Cardiac ventricle fibroblast (primary cell): ENCODE measurements around the gene TRMT2B. TPM values are rescaled to one million over a fixed set of nuclear protein-coding genes. Genes with fewer than 3 reads are reported as not detected.

Source experiments
- total RNA-seq: library from RNA; depleted of rRNA; stranded (reverse); fragments of >200 nt; gene quantifications from 2 replicates; pipeline ENCODE4 v1.2.3, GENCODE V29; 2015

TRMT2B gene
- 5.3 and 6.6 TPM in 2 replicates for total RNA-seq

GRCh38 chrX:101051549-101052302 lies at the start of gene TRMT2B:
Gene TRMT2B (minus strand): TSS chrX:101052111. CDS start chrX:101042289, 9,822 bp downstream.

GRCh38 chrX:101097546-101098453 lies 45.9 kb upstream of the TRMT2B start, which contains the start of gene CENPI:
Gene CENPI (plus strand): TSS chrX:101098204. CDS start chrX:101101071, 2,867 bp downstream.

GRCh38 chrX:101078716-101079598 lies 27.0 kb upstream of the TRMT2B start, which contains the start of gene TMEM35A:
Gene TMEM35A (plus strand): TSS chrX:101078879. CDS start chrX:101079003, 124 bp downstream.

GRCh38 chrX:100969408-100969807 lies 82.5 kb downstream of the TRMT2B start, which contains the start of gene ARL13A:
Gene ARL13A (plus strand): TSS chrX:100969708. CDS start chrX:100973690, 3,982 bp downstream.

Other genes starting within 250 kb of the TRMT2B start
- 9.9 and 10.9 TPM in 2 replicates for gene CSTF2, start 231.7 kb downstream of the TRMT2B start, total RNA-seq
- gene NOX1, start 177.8 kb downstream of the TRMT2B start, total RNA-seq = not detected in 2 replicates
- not detected in 2 replicates for gene XKRX, start 123.2 kb downstream of the TRMT2B start, total RNA-seq
- not detected in 2 replicates for gene ARL13A, start 82.4 kb downstream of the TRMT2B start, total RNA-seq
- gene TMEM35A, start 26.8 kb upstream of the TRMT2B start, total RNA-seq = 0.73 and 1.4 TPM in 2 replicates
- gene CENPI, start 46.1 kb upstream of the TRMT2B start, total RNA-seq = 0.44 and 1.9 TPM in 2 replicates
- gene DRP2, start 167.7 kb upstream of the TRMT2B start, total RNA-seq = 0.19 and 0.24 TPM in 2 replicates
- 0.05 TPM in 1 of 2 replicates, not detected in the other for gene TAF7L, start 239.2 kb upstream of the TRMT2B start, total RNA-seq